Naive thymus-derived CD8-positive, alpha-beta T cell (primary cell): ENCODE data around the gene USB1. TPM values are rescaled to one million over a fixed set of nuclear protein-coding genes. Genes with fewer than 3 reads are reported as not detected.

ENCODE experiments used
- ATAC-seq, 2 donors: fragments of 150-1000 bp; cut with Tn5 transposase in 1 of 2; sonication (Bioruptor Pico), chemical (Tn5 transposase) in 1 of 2; 1 replicate in 1 of 2; 2 replicates in 1 of 2; pipeline ENCODE4 v1.10.0; 2021; ENCODE audit warnings: mild to moderate bottlenecking in 2 of 2, moderate library complexity in 2 of 2
- POLR2A ChIA-PET: fragments of 350-600 bp; sonication (Branson Sonifier 250); formaldehyde crosslinking; loops from one replicate; lab custom pipeline; 2021; ENCODE audit warnings: antibody characterized with exemption; lab: Charles Lee
- DNase-seq, 10 donors: peaks; one replicate each; pipeline versions ENCODE4 v3.0.0 to v3.0.0-alpha.2; 2020 to 2022
- H3K27ac Mint-ChIP-seq, 10 donors: one replicate each; pipeline ENCODE4 v1.8.0; 2020 to 2022; ENCODE audit warnings: mild to moderate bottlenecking in 10 of 10, mixed read lengths in 10 of 10, moderate library complexity in 4 of 10, inconsistent platforms in 1 of 10
- H3K27me3 Mint-ChIP-seq, 5 donors: one replicate each; pipeline ENCODE4 v1.8.0; 2021 to 2022; ENCODE audit warnings: mixed read lengths in 5 of 5
- H3K36me3 Mint-ChIP-seq, 3 donors: one replicate each; pipeline ENCODE4 v1.8.0; 2020 to 2022; ENCODE audit warnings: mixed read lengths in 3 of 3, mild to moderate bottlenecking in 2 of 3, inconsistent platforms in 1 of 3
- H3K4me1 Mint-ChIP-seq, 4 donors: one replicate each; pipeline ENCODE4 v1.8.0; 2021 to 2022; ENCODE audit warnings: mixed read lengths in 4 of 4
- H3K4me3 Mint-ChIP-seq, 10 donors: one replicate each; pipeline ENCODE4 v1.8.0; 2020 to 2022; ENCODE audit warnings: mild to moderate bottlenecking in 10 of 10, mixed read lengths in 10 of 10, moderate library complexity in 6 of 10, inconsistent platforms in 1 of 10
- H3K9me3 Mint-ChIP-seq, 9 donors: one replicate each; pipeline ENCODE4 v1.8.0; 2020 to 2022; ENCODE audit warnings: mixed read lengths in 9 of 9, mild to moderate bottlenecking in 3 of 9, inconsistent platforms in 1 of 9, moderate library complexity in 1 of 9
- polyA plus RNA-seq, 3 donors: library from polyadenylated mRNA; unstranded; fragments of 300-500 nt; fragmentation: Illumina TruSeq; gene quantifications; one replicate each; pipeline ENCODE4 v1.2.3, GENCODE V29; 2021
- total RNA-seq, 8 experiments: library from RNA in 2 of 8; stranded (reverse) in 2 of 8; gene quantifications; one replicate each; pipeline ENCODE4 v1.2.3 and lab custom pipeline; 2021 to 2026

The USB1 gene
- total and polyA plus RNA-seq, 5 experiments from 2014 or later, result 30.2 to 36.4 (median 31.4) TPM

GRCh38 chr16:58035356-58036170 is 34.4 kb downstream of the USB1 start:
- no peak for ATAC-seq
- Mint-ChIP-seq H3K36me3 (no peaks in the 10 kb centered on the region), H3K4me1 (no peaks in the 10 kb centered on the region), H3K27me3 (no peaks in the 10 kb centered on the region), H3K4me3 (no peak overlapping the region), H3K27ac (no peak overlapping the region), H3K9me3 (no peaks in the 10 kb centered on the region)
- no peak for DNase-seq
- POLR2A ChIA-PET, result interaction anchor here (0.6 kb wide), 1 partner anchor 392 kb away, joined by 3 read pairs; no protein-coding TSS in a partner anchor

DNA sequence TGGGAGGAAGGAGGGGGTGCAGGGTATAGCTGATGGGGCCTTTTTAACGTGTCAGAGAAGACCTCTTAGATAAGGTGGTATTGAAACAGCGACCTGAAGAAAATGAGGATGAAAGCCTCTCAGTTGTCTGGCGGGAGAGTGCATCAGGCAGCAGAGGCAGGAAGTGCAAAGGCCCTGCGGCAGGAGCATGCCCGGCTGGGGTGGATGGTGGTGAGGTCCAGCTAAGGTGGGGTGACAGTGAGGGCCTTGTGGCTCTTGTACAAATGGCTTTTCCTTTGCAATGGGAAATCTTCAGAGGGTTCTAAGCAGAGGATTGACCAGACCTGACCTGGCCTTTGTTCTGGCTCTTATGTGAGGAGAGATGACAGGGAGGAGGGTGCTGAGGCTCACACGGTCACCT is 35.7 kb downstream of the USB1 start:
- POLR2A ChIA-PET, result no interaction called here
- ATAC-seq, result no peak
- Mint-ChIP-seq H3K4me3 (no peak overlapping the region), H3K4me1 (no peaks in the 10 kb centered on the region), H3K27me3 (no peaks in the 10 kb centered on the region), H3K9me3 (no peaks in the 10 kb centered on the region), H3K36me3 (no peaks in the 10 kb centered on the region), H3K27ac (peak overlapping the region in 2 of 10 donors; percentile 56 to 77)
- peak in 1 of 10 donors; percentile 54 for DNase-seq

- ATAC-seq (no peak), DNase-seq (no peak)
- Mint-ChIP-seq H3K4me1 (no peaks in the 10 kb centered on the region), H3K27ac (peak overlapping the region in 3 of 10 donors; percentile 18 to 77 (median 56)), H3K36me3 (no peaks in the 10 kb centered on the region), H3K9me3 (no peaks in the 10 kb centered on the region), H3K4me3 (no peak overlapping the region), H3K27me3 (no peaks in the 10 kb centered on the region)
- POLR2A ChIA-PET, result no interaction called here
These were observed 36.3 kb downstream of the USB1 start for GRCh38 chr16:58037365-58038057.

- ATAC-seq (no peak), DNase-seq (no peak)
- no peaks in the 10 kb centered on the region for H3K27me3 Mint-ChIP-seq
- no peak overlapping the region for H3K27ac Mint-ChIP-seq
- H3K36me3 Mint-ChIP-seq, result no peaks in the 10 kb centered on the region
- no peak overlapping the region for H3K4me3 Mint-ChIP-seq
- H3K4me1 Mint-ChIP-seq, result no peaks in the 10 kb centered on the region
- H3K9me3 Mint-ChIP-seq, result no peaks in the 10 kb centered on the region
- POLR2A ChIA-PET, result no interaction called here
These were observed 37.0 kb downstream of the USB1 start for GRCh38 chr16:58038219-58038641.

DNA sequence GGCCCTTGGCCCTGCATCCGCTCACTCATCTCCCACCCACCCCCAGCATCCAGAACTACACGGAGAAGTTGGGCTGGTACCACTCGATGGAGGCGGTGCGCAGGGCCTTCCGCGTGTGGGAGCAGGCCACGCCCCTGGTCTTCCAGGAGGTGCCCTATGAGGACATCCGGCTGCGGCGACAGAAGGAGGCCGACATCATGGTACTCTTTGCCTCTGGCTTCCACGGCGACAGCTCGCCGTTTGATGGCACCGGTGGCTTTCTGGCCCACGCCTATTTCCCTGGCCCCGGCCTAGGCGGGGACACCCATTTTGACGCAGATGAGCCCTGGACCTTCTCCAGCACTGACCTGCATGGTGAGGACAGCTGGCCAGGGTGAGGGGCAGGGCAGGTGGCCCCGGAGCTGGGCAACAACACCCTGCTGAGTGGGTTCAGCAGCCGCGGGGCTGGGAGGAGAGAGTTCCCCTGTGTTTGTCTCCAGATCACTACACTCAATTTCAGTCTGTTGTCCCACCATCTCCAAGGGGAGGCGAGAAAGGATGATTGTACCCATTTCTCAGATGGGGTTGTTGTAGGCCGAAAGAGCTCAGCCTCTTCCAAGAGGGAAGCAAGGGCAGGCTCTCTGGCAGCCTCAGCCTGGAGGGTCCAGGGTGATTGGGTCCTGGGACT is 38.8 kb downstream of the USB1 start:
- no peak for DNase-seq
- no peaks in the 10 kb centered on the region for H3K27me3 Mint-ChIP-seq
- no peak overlapping the region for H3K27ac Mint-ChIP-seq
- POLR2A ChIA-PET, result no interaction called here
- H3K36me3 Mint-ChIP-seq, result no peaks in the 10 kb centered on the region
- no peak overlapping the region for H3K4me3 Mint-ChIP-seq
- no peak for ATAC-seq
- H3K4me1 Mint-ChIP-seq, result no peaks in the 10 kb centered on the region
- H3K9me3 Mint-ChIP-seq, result no peaks in the 10 kb centered on the region

DNA sequence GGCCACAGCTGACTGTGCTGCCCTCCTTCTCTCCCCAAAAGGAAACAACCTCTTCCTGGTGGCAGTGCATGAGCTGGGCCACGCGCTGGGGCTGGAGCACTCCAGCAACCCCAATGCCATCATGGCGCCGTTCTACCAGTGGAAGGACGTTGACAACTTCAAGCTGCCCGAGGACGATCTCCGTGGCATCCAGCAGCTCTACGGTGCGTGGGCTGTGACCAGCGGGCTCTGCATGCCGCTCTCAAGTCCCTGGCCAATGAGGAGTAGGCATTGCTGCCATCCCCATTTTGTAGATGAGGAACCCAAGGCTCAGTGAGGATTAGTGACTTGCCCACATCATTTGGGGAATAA is 39.3 kb downstream of the USB1 start:
- Mint-ChIP-seq H3K4me3 (no peak overlapping the region), H3K4me1 (no peaks in the 10 kb centered on the region), H3K9me3 (no peaks in the 10 kb centered on the region), H3K27me3 (no peaks in the 10 kb centered on the region), H3K36me3 (no peaks in the 10 kb centered on the region), H3K27ac (no peak overlapping the region)
- DNase-seq, result no peak
- ATAC-seq, result no peak
- POLR2A ChIA-PET, result interaction anchor here (0.6 kb wide), 1 partner anchor 9 kb away, joined by 3 read pairs; no protein-coding TSS in a partner anchor

- no peaks in the 10 kb centered on the region for H3K4me1 Mint-ChIP-seq
- H3K4me3 Mint-ChIP-seq, result no peak overlapping the region
- no peaks in the 10 kb centered on the region for H3K36me3 Mint-ChIP-seq
- DNase-seq, result no peak
- ATAC-seq, result no peak
- no peak overlapping the region for H3K27ac Mint-ChIP-seq
- no peaks in the 10 kb centered on the region for H3K27me3 Mint-ChIP-seq
- POLR2A ChIA-PET, result interaction anchor here (0.6 kb wide), 1 partner anchor 9 kb away, joined by 3 read pairs; no protein-coding TSS in a partner anchor
- no peaks in the 10 kb centered on the region for H3K9me3 Mint-ChIP-seq
These were observed 39.9 kb downstream of the USB1 start for GRCh38 chr16:58040945-58041627.

- no peaks in the 10 kb centered on the region for H3K27me3 Mint-ChIP-seq
- ATAC-seq (no peak), DNase-seq (no peak)
- H3K4me3 Mint-ChIP-seq, result no peak overlapping the region
- no peak overlapping the region for H3K27ac Mint-ChIP-seq
- POLR2A ChIA-PET, result no interaction called here
- H3K9me3 Mint-ChIP-seq, result no peaks in the 10 kb centered on the region
- no peaks in the 10 kb centered on the region for H3K4me1 Mint-ChIP-seq
- no peaks in the 10 kb centered on the region for H3K36me3 Mint-ChIP-seq
These were observed 40.4 kb downstream of the USB1 start for GRCh38 chr16:58041628-58041955.

GRCh38 chr16:58042001-58042885 is 41.0 kb downstream of the USB1 start:
- peak in 1 of 10 donors; percentile 63 for DNase-seq
- no peak overlapping the region for H3K4me3 Mint-ChIP-seq
- no peaks in the 10 kb centered on the region for H3K36me3 Mint-ChIP-seq
- no peaks in the 10 kb centered on the region for H3K9me3 Mint-ChIP-seq
- H3K27ac Mint-ChIP-seq, result peak overlapping the region in 1 of 10 donors; percentile 70
- POLR2A ChIA-PET, result no interaction called here
- no peaks in the 10 kb centered on the region for H3K4me1 Mint-ChIP-seq
- no peak for ATAC-seq
- no peaks in the 10 kb centered on the region for H3K27me3 Mint-ChIP-seq

GRCh38 chr16:58042886-58043515 is 41.8 kb downstream of the USB1 start:
- H3K4me3 Mint-ChIP-seq, result no peak overlapping the region
- POLR2A ChIA-PET, result no interaction called here
- H3K27me3 Mint-ChIP-seq, result no peaks in the 10 kb centered on the region
- H3K9me3 Mint-ChIP-seq, result no peaks in the 10 kb centered on the region
- H3K4me1 Mint-ChIP-seq, result no peaks in the 10 kb centered on the region
- no peak for ATAC-seq
- H3K27ac Mint-ChIP-seq, result no peak overlapping the region
- peak in 1 of 10 donors; percentile 54 for DNase-seq
- H3K36me3 Mint-ChIP-seq, result no peaks in the 10 kb centered on the region

DNA sequence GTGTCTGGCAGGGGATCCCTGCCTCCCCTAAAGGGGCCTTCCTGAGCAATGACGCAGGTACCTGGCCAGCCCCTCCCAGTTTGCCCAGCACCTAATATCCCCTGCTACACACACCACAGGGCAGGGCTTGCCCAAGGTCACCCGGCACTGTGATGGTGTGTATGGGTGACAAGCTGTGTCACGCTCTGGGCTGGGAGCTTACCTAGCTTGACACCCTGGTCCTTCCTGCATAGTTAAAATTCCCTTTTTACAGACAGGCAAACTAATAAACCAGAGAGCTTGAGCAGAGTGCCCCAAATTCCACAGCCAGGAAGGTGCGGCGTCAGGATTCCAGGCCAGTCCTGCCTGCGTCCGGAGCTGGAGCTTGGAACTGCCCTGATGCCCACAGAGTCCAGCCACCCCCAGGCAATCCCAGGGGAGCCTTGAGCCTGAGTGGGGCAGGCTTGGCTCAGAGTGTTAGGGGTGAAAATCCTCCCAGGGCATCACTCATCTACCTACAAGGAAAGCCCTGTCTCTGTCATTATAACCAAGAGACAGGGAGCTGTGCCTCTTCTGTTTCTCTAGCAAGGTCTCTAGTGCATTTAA is 42.5 kb downstream of the USB1 start:
- Mint-ChIP-seq H3K36me3 (no peaks in the 10 kb centered on the region), H3K27ac (no peak overlapping the region), H3K4me3 (no peak overlapping the region), H3K9me3 (no peaks in the 10 kb centered on the region), H3K4me1 (no peaks in the 10 kb centered on the region), H3K27me3 (no peaks in the 10 kb centered on the region)
- POLR2A ChIA-PET, result no interaction called here
- peak in 1 of 10 donors; percentile 60 for DNase-seq
- ATAC-seq, result no peak
